Astrocyte of the hippocampus (primary cell): ENCODE measurements around the gene VEGFC.

ENCODE experiments used
- DNase-seq: peaks from one replicate; pipeline ENCODE4 v3.0.0; 2011; ENCODE audit warnings: low read depth, low spot score

VEGFC gene, protein sequence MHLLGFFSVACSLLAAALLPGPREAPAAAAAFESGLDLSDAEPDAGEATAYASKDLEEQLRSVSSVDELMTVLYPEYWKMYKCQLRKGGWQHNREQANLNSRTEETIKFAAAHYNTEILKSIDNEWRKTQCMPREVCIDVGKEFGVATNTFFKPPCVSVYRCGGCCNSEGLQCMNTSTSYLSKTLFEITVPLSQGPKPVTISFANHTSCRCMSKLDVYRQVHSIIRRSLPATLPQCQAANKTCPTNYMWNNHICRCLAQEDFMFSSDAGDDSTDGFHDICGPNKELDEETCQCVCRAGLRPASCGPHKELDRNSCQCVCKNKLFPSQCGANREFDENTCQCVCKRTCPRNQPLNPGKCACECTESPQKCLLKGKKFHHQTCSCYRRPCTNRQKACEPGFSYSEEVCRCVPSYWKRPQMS

DNA sequence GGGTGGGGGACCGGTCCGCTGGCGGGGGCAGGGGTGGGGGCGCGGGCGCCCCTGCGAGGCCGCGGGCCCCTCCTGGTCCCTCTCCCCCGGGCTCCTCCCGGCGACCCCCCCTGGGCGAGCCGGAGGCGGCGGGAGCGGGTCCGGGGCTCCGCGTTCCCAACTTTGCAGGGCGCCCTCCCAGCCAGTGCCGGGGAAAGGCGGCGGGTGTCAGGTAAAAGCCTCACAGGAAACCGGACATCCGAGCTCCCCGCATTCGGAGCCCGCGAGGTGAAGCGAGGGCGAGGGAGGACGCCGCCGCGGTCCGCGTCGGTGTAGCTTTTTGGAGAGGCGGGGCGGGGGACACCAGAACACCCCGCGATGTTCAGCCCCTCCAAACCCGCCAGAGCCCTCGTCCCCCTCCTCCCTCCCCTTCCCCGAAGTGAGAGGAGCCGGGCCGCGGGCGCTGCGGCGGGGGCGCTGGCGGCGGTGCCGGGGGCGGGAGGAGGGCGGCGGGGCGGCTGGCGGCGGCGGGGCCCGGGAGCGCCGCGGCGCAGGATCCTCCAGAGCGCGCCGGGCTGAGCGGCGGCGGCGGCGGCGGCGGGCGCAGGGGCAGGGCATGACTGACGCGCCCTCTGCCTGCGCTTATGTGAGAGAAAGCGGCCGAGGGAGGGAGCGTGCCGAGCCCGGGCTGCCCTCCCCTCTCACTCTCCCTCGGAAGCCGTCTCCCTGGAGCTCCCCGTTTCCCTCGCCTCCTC is at the start of gene VEGFC:
Gene VEGFC, minus strand, starts transcription at position 597 of the 734 bp plus-strand sequence. CDS start 611 bp downstream, outside the sequence.
- peak; percentile 92 for DNase-seq

DNA sequence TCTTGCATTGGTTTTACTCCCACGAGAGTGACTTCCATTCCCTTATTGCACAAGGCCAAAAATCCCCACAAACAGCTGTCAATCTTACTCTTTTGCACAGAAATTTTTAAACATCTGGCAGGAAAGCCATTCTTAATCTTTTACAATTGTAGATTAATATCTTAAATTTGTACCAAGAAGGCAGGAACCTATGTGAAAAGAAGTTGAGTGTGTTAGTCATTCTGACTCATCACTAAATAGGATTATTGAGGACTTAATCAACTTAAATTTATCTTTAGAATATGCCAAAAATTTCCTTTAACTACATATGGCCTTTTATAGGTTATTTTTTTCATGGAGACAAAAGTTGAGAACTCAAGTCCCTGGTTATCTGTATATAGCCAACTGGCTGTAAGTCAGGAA is 49.0 kb upstream of the VEGFC start:
- peak; percentile 40 for DNase-seq

DNA sequence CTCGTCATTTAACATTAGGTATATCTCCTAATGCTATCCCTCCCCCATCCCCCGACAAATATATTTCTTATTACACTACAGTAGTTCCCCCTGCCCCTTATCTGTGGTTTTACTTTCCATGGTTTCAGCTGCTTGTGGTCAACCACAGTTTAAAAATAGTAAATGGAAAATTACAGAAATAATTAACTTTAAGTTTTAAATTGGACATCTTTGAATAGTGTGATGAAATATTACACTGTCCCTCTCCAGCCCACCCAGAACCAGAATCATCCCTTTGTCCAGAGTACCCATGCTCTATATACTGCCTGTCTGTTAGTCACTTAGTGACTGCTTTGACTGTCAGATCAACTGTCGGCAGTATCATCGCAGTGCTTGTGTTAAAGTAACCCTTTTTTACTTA is 47.4 kb upstream of the VEGFC start:
- DNase-seq = peak; percentile 69

DNA sequence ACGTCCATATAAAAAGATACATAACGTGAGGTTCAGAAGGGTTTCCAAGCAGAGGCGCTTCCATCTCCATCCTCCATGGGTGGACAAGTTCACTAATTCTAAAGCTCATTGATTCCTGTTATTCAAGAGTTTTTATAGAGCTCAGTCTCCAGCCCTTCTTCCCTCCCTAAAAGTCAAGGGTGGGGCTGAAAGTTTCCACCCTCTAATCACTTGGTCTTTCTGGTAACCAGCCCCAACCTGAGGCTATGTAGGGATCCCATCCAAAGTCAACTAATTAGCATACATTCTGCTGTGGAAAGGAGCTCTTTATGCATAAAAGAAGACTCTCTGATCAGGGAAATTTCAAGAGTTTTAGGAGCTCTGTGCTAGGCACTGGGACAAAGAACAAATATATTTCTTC is 46.9 kb upstream of the VEGFC start:
- peak; percentile 42 for DNase-seq

DNA sequence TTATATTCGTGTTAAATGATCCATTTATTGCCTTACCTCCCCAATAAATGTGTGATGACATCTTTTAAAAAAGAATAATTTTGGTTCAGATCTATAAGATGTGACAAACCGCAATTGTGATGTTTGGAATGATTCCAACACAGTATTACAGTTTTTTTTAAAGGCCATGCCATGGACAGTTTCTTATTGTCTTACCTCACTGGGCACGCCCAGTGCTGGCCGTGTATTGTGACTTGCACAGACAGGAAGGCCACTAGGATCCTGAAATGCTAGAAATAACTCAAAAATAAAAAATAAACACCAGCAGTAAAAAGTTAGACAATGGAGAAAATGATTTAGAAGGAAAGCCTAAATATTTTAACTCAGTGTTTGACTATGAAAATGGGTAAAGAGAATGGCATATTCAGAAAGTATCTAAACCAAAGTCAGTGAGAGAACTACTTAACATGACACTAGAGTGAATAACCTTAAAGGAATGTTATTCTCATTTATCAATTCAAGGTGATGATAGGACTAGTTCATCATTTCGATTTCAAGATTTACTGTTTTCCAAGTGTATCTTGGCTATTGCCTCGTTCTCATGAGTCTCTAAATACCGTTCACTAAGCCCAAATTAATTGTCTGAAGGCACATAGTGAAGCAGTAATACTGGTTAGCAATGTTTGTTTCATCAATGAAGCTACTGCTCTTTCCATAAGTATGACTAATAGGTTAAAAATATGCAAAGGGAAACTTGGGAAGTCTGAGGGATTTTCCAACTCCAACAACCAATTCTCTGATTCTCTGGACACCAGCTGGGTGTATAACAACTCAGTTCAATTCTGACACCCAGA is 46.1 kb upstream of the VEGFC start:
- DNase-seq = peak; percentile 61

DNA sequence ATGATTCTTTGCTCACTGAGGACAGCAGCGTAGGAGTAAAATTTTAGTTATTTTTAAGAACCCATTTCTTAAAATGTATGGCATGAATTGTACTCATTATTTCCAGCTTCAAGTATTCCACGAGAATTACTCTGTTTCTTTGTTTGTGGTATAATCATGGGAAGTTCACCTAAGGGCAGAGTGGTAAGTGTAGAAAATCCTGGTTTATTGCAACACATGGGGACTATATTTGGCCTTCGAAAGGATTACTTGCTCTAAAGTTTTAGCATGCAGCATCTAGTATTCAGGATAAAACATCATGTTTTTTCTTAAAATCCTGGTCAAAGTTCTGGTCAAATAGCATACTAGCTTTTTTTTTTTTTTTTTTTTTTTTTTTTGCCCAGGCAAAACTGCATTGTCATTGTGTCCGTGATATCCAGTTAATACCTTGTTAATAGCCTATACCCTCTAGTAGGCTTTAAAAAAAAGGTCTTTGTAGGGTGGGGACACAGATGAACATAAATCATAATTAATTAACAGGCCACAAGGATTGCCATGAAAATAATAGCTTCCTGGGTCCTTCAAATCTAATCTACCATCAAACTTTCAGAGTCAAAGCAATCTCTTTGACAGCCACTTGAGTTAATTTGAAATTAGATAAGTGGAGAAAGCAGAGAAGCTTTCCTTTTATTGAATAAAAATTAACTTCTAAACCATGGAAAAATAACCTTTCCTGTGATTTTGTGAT is 44.6 kb upstream of the VEGFC start:
- DNase-seq = no peak

DNA sequence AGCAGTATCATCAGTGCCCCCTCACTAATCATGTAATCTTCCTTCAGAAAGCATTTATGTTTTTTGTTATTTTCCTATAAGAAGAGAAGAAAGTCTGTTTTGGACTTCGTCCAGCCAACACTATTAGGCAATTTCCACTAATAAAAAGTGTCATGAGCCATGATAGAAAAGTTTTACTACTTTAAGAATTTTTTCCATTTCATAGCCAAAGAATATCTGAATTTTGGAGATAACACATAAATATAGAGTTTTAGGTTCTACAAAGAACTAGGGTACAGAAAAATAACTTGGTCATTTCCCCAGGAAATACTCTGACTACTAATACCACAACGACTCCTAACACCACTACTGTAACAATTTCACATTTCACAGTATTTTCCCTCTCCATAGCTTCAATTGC is 41.8 kb upstream of the VEGFC start:
- no peak for DNase-seq

DNA sequence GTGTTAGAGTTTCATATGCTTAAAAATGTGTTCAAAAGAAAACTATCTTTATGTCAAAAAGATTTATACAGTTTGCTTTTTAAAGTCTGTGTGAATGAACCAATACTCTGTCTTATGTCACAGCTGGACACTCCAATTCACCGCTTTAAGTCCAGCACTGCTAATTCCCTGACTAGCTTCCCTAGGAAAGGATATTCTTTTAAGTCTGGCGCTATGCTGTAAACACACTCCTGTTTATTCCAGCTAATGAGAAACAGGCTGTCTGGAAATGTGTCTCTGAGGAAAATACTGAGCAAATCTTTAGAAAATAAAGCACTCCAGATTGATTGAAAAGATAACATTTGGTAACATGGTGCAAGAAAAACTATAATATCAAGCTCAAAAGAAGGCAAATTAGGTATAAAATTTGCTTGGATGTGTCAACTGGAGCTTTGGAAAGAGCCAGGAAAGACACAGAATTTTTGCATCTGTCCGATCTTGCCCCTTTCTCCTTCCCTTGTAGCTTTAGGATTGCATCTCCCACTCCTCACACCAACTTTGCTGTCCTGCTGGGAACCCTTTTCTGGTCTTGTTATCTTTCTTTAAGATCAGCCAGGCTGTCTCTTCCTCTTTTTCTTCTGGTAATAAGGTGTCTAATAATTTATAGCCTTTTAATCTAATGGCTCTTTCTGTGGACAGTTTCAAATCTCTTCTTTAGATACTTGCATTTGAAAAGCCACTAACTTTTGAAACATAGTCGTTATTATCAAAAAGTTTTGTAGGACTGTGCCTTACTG is 40.9 kb upstream of the VEGFC start:
- no peak for DNase-seq

DNA sequence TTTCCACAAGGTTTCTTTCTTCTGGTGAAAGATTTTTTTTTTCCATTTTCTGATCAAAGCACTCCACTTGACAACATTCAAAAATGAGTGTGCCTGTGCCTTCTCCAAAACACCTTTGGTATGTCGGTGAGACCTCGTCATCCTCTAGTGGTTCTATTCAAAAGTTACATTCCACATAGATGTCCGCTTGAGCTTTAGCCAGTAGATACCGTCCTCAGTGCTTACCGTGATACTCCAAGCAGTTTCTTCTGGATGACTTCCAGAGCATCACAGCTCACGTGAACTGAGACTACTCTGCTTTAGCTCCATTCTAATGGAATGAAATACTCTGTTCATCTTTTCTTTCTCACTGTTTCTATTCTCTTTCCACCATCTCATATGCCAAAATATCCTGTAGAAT is 38.2 kb upstream of the VEGFC start:
- DNase-seq = peak; percentile 41

DNA sequence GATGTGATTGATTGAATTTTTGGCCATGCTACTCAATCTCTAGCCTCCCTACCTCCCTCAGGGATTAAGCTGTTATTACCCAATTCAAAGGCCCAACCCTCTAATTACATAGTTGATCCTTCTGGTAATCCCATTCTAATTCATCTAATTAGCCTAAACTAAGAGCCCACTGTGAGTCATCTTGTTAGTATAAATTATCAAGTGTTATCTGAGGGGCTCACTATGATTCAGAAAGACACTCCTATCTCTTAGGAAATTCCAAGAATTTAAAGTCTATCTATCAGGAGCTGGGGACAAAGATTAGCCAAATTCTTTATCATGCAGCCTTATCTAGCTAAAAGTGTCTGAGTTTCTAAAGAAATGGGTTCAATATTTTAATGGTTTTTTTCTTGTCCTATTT is 32.9 kb upstream of the VEGFC start:
- no peak for DNase-seq

DNA sequence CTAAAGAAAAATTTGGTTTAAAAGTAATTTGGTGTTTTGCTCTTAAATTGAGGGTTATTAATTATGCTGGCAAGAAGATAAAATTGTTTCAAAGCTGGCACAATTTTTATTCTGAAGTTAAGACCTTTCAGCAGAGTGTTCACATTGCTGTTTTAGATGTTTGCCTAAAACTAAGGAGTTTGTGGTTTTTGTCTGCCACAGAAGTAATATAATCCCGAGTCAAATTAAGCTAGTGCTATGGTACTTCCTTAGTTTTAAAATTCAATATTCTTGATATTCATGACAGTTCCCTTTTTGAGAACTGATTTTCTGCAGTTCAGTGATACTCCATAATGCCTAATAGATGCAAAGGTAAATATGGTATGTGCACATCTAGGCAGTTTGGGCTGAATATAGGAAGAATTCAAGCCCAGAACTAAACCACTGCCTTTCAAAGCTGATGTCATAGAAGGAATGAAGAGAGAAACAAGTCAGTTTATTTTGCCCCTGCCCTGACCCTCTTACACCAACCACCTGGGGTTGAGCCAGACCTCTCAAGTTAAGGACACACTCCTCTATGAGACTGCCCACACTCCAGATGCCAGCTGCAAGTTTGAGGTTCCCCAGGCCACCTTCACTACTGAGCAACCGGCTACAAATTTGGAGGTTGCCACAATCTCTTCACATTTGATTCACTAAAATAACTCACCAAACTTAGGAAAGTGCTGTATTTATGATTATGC is 32.1 kb upstream of the VEGFC start:
- DNase-seq = peak; percentile 43

DNA sequence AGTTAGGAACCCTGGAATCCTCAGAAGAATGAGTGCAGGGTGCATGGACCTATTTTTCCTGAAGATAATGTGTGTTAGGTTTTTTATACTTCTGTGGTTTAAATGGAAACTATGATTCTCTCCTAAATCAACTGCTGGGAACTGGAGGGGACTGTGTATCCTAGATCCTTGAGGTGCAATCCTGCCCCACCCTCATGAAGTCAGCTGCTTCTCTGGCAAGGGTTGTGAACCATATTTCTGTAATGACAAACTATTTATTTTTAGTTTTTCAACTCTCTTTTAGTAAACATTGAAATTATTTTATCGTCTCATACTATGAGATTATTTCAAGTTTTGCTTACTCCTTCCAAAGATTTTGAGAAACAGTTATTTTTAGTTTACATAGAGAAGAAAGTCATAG is 25.8 kb upstream of the VEGFC start:
- DNase-seq = no peak

DNA sequence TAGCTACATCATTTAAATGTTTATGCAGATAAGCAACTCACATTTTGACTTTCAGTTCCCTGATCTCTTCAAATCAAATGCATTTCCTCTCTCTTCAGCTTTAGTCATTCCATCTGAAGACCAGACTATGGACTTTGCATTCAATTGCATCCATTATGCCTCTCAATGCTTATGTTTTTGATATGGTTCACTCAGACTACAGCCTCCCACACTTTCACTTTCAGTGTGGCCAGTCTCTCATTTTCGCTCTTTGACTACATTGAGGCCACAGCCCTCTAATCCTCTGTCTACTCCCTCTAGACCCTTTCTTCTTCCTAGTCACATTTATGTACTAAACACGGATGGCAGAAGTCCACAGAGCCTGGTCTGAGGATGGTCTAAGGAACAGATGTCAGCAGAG is 24.5 kb upstream of the VEGFC start:
- no peak for DNase-seq

DNA sequence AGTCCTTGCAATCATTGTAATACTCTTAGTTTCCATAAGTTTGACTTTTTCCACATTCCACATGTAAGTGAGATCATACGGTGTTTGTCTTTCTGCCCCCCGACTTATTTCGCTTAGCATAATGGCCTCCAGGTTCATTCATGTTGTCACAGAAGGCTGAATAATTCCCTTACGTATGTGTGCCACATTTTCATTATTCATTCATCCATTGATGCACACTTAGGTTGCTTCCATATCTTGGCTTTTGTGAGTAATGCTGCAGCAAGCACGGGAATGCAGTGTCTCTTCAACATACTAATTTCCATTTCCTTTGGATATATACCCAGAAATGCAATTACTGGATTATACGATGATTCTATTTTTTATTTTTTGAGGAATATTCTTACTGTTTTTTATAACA is 22.0 kb upstream of the VEGFC start:
- DNase-seq = peak; percentile 48

DNA sequence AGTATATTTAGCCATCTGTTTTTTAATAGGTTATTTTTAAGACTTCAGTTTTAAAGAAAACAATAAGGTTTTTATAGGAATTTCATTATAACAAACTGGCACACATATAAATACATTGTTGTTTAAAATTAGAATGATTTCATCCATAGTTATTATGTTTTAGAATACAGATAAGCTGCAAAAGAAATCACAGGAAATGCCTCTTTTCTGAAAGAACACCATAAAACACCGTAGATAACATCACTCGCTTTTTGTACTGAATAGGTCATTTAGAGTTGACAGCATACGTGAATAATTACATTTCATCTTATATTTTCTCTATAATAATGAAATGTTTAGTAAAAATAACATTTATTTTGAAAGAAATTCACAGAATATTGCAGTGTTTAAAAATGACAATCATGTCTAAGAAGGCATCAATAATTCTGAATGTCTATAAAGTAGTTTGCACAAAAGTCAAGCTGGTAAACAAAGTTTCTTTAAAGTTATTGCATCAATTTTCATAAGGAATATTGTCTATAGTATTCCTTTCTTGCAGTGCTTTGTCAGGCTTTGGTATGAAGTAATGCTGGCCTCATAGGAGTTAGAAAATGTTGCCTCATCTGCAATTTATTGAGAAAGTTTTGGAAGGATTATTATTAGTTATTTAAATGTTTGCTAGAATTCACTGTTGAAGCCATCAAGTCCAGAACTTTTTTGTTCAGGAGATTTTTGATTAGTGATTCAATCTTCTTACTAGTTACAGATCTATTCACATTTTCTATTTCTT is 17.9 kb upstream of the VEGFC start:
- no peak for DNase-seq

DNA sequence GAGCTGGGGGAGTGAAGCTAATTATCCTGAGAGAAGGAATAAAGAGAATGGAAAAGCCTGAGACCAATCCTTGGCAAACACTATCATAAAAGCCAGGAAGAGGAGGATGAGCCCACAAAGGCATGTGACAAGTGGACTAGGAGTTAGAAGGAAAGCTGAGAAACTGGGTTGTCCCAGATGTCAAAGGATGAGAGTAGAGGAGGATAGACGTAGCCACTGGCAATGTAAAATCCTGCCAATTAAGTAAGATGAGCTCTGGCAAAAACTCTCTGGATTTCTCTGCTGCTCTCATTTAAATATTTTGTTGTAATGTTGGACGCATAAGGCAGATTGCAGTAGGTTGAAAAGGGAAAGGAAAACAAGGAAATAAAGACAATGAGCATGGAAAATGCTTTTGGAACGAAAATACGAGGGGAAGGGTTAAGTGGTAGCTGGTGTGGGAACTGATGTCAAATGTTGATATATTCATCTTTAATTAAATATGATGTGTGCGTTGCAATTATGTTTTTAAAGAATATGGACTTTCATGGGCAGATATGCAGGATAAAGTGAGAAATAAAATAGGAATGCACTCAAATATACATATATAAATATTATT is 14.2 kb upstream of the VEGFC start:
- DNase-seq = no peak

DNA sequence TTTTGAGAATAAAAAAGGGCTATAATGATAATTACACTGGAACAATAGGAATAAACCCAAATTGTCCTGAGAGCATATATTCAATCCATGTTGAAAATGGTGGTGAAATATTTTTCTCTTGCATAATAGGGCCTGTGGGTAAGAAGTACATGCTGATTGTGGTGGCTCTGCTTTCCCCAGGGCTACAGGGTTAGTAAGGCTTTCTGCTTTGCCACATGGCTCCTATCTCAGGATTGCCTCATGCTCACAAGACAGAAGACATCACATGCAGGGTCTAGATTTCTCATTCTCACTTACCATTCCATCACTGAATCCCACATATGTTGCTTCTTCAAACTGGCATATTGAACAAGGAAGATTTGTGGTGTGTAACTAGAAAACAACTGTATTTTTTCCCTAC is 12.4 kb upstream of the VEGFC start:
- DNase-seq = no peak

DNA sequence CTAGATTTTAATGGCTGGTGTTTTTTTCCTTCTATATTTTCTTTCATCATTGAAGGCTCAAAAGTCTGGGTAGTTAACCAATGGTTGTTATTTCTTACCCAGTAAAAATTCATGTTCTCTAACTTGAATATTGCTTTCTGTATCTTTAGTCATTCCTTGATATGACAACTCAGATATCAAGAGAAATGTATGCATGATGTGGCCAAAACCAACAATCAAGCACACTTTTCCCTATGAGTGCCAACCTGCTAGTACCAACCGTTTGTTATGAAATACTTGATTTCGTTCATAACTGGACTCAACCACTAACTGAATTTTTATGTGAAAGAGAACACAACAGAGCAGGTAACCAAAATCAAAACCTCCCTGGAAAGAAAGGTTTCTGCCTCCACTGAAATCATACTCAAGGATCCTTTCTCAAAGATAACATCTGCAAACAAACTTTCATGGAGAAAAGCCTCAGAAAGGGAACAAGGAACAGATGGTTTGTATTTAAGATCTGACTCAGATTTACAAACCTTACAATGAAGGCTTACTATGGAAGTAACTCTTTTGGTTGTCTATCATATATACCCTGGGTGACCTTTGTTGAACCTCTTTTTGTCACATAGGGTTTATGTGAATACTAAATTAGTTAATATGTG is 8.3 kb upstream of the VEGFC start:
- DNase-seq = no peak
